B cell (primary cell): ENCODE data around the gene LGI4. TPM values are rescaled to one million over a fixed set of nuclear protein-coding genes. Genes with fewer than 3 reads are reported as not detected.

ENCODE experiments used
- ATAC-seq: fragments of 200-7000 bp; cut with Tn5 transposase; one replicate; pipeline ENCODE4 v1.10.0; 2021; ENCODE audit warnings: low read depth, mild to moderate bottlenecking, moderate number of reproducible peaks, moderate library complexity
- CTCF ChIA-PET: fragments of 350-600 bp; sonication (Branson Sonifier 250); formaldehyde crosslinking; loops from one replicate; lab custom pipeline; 2021; ENCODE audit warnings: antibody characterized with exemption, inconsistent platforms; lab: Charles Lee
- POLR2A ChIA-PET: fragments of 350-600 bp; sonication (Branson Sonifier 250); formaldehyde crosslinking; loops from one replicate; lab custom pipeline; 2021; ENCODE audit warnings: antibody characterized with exemption; lab: Charles Lee
- DNase-seq: peaks from one replicate; pipeline ENCODE4 v3.0.0; 2013
- H2AFZ ChIP-seq: 2 replicates; pipeline ENCODE4 v1.6.1; 2012; ENCODE audit warnings: mild to moderate bottlenecking, low read depth, low read length; ENCODE audit not compliant: insufficient read depth, poor library complexity, severe bottlenecking
- H3K27ac ChIP-seq, 2 donors: 1 replicate in 1 of 2; 2 replicates in 1 of 2; pipeline ENCODE4 v1.5.1; 2012 to 2013; ENCODE audit warnings: low read length in 2 of 2, mild to moderate bottlenecking in 2 of 2, moderate library complexity in 1 of 2
- H3K27me3 ChIP-seq, 4 experiments: fragments of 200-600 bp in 1 of 4; sonication (generic) in 1 of 4; replicated peaks in 1 of 4; 1 replicate in 2 of 4; 2 replicates in 2 of 4; pipeline versions ENCODE4 v1.6.1 to v1.7.0; 2013 to 2016; ENCODE audit warnings: low read length in 3 of 4, mild to moderate bottlenecking in 2 of 4, mixed read lengths in 1 of 4, moderate library complexity in 1 of 4; ENCODE audit not compliant: insufficient read depth in 4 of 4, control insufficient read depth in 3 of 4; ENCODE audit errors: control extremely low read depth in 1 of 4
- H3K36me3 ChIP-seq, 2 experiments: replicated peaks in 1 of 2; 1 replicate in 1 of 2; 2 replicates in 1 of 2; pipeline versions ENCODE4 v1.6.1 to v1.7.1; 2013; ENCODE audit warnings: low read length in 1 of 2; ENCODE audit not compliant: insufficient read depth in 2 of 2, control insufficient read depth in 1 of 2; ENCODE audit errors: control extremely low read depth in 1 of 2, extremely low read depth in 1 of 2
- H3K4me1 ChIP-seq, 2 donors: fragments of 200-600 bp in 1 of 2; sonication (generic) in 1 of 2; 1 replicate in 1 of 2; 2 replicates in 1 of 2; pipeline versions ENCODE4 v1.5.1 to v1.6.1; 2013 to 2017; ENCODE audit warnings: low read length in 2 of 2; ENCODE audit not compliant: control insufficient read depth in 2 of 2, insufficient read depth in 2 of 2
- H3K4me2 ChIP-seq: replicated peaks from 2 replicates; pipeline ENCODE3; 2012; ENCODE audit warnings: mild to moderate bottlenecking, low read depth, low read length; ENCODE audit not compliant: poor library complexity, severe bottlenecking
- H3K4me3 ChIP-seq, 5 experiments: fragments of 200-600 bp in 1 of 5; sonication (generic) in 1 of 5; 1 replicate in 3 of 5; 2 replicates in 2 of 5; pipeline versions ENCODE4 v1.5.1 to v1.7.0; 2011 to 2016; ENCODE audit warnings: low read length in 4 of 5, mild to moderate bottlenecking in 4 of 5, low read depth in 2 of 5, control low read depth in 1 of 5, moderate library complexity in 1 of 5; ENCODE audit not compliant: insufficient read depth in 1 of 5; ENCODE audit errors: control extremely low read depth in 1 of 5, extremely low read depth in 1 of 5
- H3K79me2 ChIP-seq: fragments of 200-600 bp; sonication (generic); one replicate; pipeline ENCODE4 v1.6.0; 2016; ENCODE audit warnings: low read length; ENCODE audit not compliant: control insufficient read depth, insufficient read depth
- H3K9ac ChIP-seq: fragments of 200-600 bp; sonication (generic); 2 replicates; pipeline ENCODE4 v1.6.1; 2017; ENCODE audit warnings: mild to moderate bottlenecking, low read length, moderate library complexity
- H3K9me3 ChIP-seq, 3 donors: one replicate each; pipeline versions ENCODE4 v1.6.1 to v1.7.1; 2013; ENCODE audit warnings: low read length in 2 of 3; ENCODE audit not compliant: control insufficient read depth in 2 of 3, insufficient read depth in 1 of 3; ENCODE audit errors: control extremely low read depth in 1 of 3
- H4K20me1 ChIP-seq: 2 replicates; pipeline ENCODE4 v1.6.0; 2012; ENCODE audit warnings: mild to moderate bottlenecking, low read length; ENCODE audit not compliant: insufficient read depth, control insufficient read depth, poor library complexity, severe bottlenecking
- H3K27ac Mint-ChIP-seq: one replicate; pipeline ENCODE4 v1.8.0; 2021; ENCODE audit warnings: mixed read lengths
- H3K27me3 Mint-ChIP-seq: one replicate; pipeline ENCODE4 v1.8.0; 2021; ENCODE audit warnings: mixed read lengths
- H3K4me1 Mint-ChIP-seq: one replicate; pipeline ENCODE4 v1.8.0; 2021; ENCODE audit warnings: mixed read lengths
- H3K4me3 Mint-ChIP-seq: one replicate; pipeline ENCODE4 v1.8.0; 2021; ENCODE audit warnings: mixed read lengths
- H3K9me3 Mint-ChIP-seq: one replicate; pipeline ENCODE4 v1.8.0; 2022; ENCODE audit warnings: mixed read lengths; ENCODE audit not compliant: insufficient read depth
- CTCF ChIP-seq: fragments of 200-600 bp; IDR thresholded peaks from one replicate; pipeline ENCODE4 v1.8.0; 2022; ENCODE audit warnings: antibody characterized with exemption, mild to moderate bottlenecking
- EZH2 ChIP-seq: IDR thresholded peaks from 2 replicates; pipeline ENCODE4 v1.6.1; 2012; ENCODE audit warnings: borderline replicate concordance, low read depth, mild to moderate bottlenecking, moderate library complexity, low read length; ENCODE audit not compliant: insufficient read depth, poor library complexity, severe bottlenecking
- WGBS: methylation state at CpG from one replicate; pipeline ENCODE4 v1.1.5; 2013; ENCODE audit warnings: missing lambda C conversion rate; ENCODE audit not compliant: insufficient coverage; 5-methylcytosine and 5-hydroxymethylcytosine counted together
- intact Hi-C: fragments of 100-400 bp; cut with micrococcal nuclease; formaldehyde crosslinking; loops from one replicate; pipeline ENCODE4 v1.10.0; 2022
- polyA plus RNA-seq: library from polyadenylated mRNA; depleted of rRNA; stranded (reverse); fragments of >200 nt; gene quantifications from 2 replicates; pipeline ENCODE4 v1.2.3, GENCODE V29; 2012
- total RNA-seq, 2 donors: library from RNA; stranded (reverse); fragments of 120-200 nt in 1 of 2; gene quantifications; 1 replicate in 1 of 2; 2 replicates in 1 of 2; pipeline versions ENCODE4 v1.2.3 to v1.2.4, GENCODE V29; 2013 to 2022

The LGI4 gene
- total and polyA plus RNA-seq, 2 donors (not counting 1 experiment from before 2014, with no cell fraction given): 0.40 to 0.59 TPM

GRCh38 chr19:35154525-35155406 is 19.9 kb upstream of the LGI4 start, which contains the start of gene FXYD5:
TSS of gene FXYD5 (plus strand) at chr19:35154735. CDS start at chr19:35155551, 816 bp downstream.
- Histone ChIP-seq H3K4me3 (peak within 1 kb of the TSS; percentile 51 to 93 (median 90)), H3K4me1 (peaks cover 20 to 25% of the 10 kb centered on the region in 2 donors), H3K27me3 (peaks cover 0 to 3% (median 0%) of the 10 kb centered on the region in 4 experiments), H3K9ac (peak within 1 kb of the TSS; percentile 77), H3K79me2 (peaks cover 52% of the 10 kb centered on the region), H2AFZ (peak within 1 kb of the TSS; percentile 90), H3K9me3 (no peaks in the 10 kb centered on the region), H3K4me2 (peak within 1 kb of the TSS; percentile 100), H3K27ac (peak within 1 kb of the TSS; percentile 43 to 85), H4K20me1 (peaks cover 33% of the 10 kb centered on the region), H3K36me3 (peaks cover 10 to 33% of the 10 kb centered on the region in 2 experiments)
- no peaks in the 10 kb centered on the region for H3K27me3 Mint-ChIP-seq
- ATAC-seq: peak; percentile 72
- intact Hi-C loops: loop anchor here (2.0 to 10.0 kb wide), 4 partner anchors 52 to 310 kb away; partner anchors contain the start of gene LSR
- under 1% methylated on average over 35 of the region's 49 CpGs for WGBS
- peak; percentile 64 for DNase-seq
- peak within 1 kb of the TSS; percentile 97 for H3K27ac Mint-ChIP-seq
- POLR2A ChIA-PET: interaction anchor here (0.6 to 2.3 kb wide), 15 partner anchors 8 to 92 kb away, joined by 3 to 18 read pairs (median 5); partner anchors contain the start of gene FXYD7
- no peaks in the 10 kb centered on the region for H3K9me3 Mint-ChIP-seq
- H3K4me1 Mint-ChIP-seq: peaks cover 49% of the 10 kb centered on the region
- TF ChIP-seq CTCF (no peak), EZH2 (no peak)
- CTCF ChIA-PET: interaction anchor here (0.6 to 6.6 kb wide), 25 partner anchors 8 to 329 kb away, joined by 3 to 77 read pairs (median 5); partner anchors contain the start of genes FXYD7, LGI4 and USF2
- H3K4me3 Mint-ChIP-seq: peak within 1 kb of the TSS; percentile 100
